ENCODE data around the gene STAC3.

DNA sequence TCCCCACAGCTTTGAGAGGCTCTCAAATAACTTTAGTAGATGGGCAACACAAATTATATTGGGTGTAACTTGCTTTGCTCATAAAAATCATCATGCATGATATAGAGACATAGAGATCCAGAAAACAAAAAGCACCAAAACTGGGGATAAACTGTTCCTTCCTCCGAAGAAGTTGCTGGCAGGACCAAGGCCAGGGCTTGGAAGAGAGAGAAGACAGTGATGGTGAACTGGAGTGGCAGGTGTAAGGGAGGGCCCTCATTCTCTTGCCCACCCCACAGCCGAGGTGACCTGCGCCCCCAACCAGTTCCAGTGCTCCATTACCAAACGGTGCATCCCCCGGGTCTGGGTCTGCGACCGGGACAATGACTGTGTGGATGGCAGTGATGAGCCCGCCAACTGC, 49.8 kb downstream of the STAC3 start:
- TF ChIP-seq, protein P1, sequence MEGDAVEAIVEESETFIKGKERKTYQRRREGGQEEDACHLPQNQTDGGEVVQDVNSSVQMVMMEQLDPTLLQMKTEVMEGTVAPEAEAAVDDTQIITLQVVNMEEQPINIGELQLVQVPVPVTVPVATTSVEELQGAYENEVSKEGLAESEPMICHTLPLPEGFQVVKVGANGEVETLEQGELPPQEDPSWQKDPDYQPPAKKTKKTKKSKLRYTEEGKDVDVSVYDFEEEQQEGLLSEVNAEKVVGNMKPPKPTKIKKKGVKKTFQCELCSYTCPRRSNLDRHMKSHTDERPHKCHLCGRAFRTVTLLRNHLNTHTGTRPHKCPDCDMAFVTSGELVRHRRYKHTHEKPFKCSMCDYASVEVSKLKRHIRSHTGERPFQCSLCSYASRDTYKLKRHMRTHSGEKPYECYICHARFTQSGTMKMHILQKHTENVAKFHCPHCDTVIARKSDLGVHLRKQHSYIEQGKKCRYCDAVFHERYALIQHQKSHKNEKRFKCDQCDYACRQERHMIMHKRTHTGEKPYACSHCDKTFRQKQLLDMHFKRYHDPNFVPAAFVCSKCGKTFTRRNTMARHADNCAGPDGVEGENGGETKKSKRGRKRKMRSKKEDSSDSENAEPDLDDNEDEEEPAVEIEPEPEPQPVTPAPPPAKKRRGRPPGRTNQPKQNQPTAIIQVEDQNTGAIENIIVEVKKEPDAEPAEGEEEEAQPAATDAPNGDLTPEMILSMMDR (IDR thresholded peaks at IDR 0.05; ENCODE audit: low read depth, low read length, missing input control) = no peak
- TF ChIP-seq SP1 (IDR thresholded peaks at IDR 0.05) (no peak), TAF1 (conservative IDR thresholded peaks at IDR 0.05) (no peak), HNF4G (IDR thresholded peaks at IDR 0.05) (no peak)
